Breast epithelium (tissue), 4 donors: ENCODE data around the gene GID8. TPM values are rescaled to one million over a fixed set of nuclear protein-coding genes. Genes with fewer than 3 reads are reported as not detected.

Experiments used
- DNase-seq, 2 donors: peaks; one replicate each; pipeline ENCODE4 v3.0.0-alpha.2; 2019; ENCODE audit warnings: low spot score in 2 of 2
- H3K27ac ChIP-seq, 2 donors: fragments of 200-600 bp; sonication (generic) in 1 of 2; one replicate each; pipeline ENCODE4 v1.5.1; 2016 to 2019; ENCODE audit warnings: mild to moderate bottlenecking in 1 of 2
- H3K27me3 ChIP-seq, 2 donors: fragments of 200-600 bp; sonication (generic) in 1 of 2; one replicate each; pipeline versions ENCODE4 v1.5.1 to v1.6.0; 2017 to 2019; ENCODE audit warnings: control low read depth in 1 of 2, mild to moderate bottlenecking in 1 of 2
- H3K36me3 ChIP-seq: fragments of 200-600 bp; one replicate; pipeline ENCODE4 v1.5.1; 2019
- H3K4me1 ChIP-seq, 2 donors: fragments of 200-600 bp; sonication (generic); one replicate each; pipeline ENCODE4 v1.5.1; 2016 to 2019; ENCODE audit warnings: control low read depth in 1 of 2
- H3K4me3 ChIP-seq, 3 donors: fragments of 200-600 bp; sonication (generic); 1 replicate in 2 of 3; 2 replicates in 1 of 3; pipeline ENCODE4 v1.5.1; 2016 to 2019; ENCODE audit warnings: mild to moderate bottlenecking in 3 of 3, moderate library complexity in 2 of 3
- H3K9me3 ChIP-seq, 2 donors: fragments of 200-600 bp; sonication (generic) in 1 of 2; one replicate each; pipeline ENCODE4 v1.5.1; 2016 to 2019; ENCODE audit warnings: control low read depth in 1 of 2
- CTCF ChIP-seq, 3 donors: fragments of 450-650 bp; IDR thresholded peaks; one replicate each; pipeline ENCODE4 v1.5.1; 2016 to 2017; ENCODE audit warnings: antibody characterized with exemption in 3 of 3, mild to moderate bottlenecking in 3 of 3, moderate library complexity in 3 of 3
- POLR2A ChIP-seq: fragments of 450-650 bp; IDR thresholded peaks from one replicate; pipeline ENCODE4 v1.6.1; 2016; ENCODE audit warnings: antibody characterized with exemption, mild to moderate bottlenecking, moderate library complexity
- POLR2AphosphoS5 ChIP-seq, 3 donors: sonication (generic); formaldehyde crosslinking; IDR thresholded peaks; one replicate each; pipeline ENCODE4 v1.6.1; 2017; ENCODE audit warnings: antibody characterized with exemption in 3 of 3
- intact Hi-C: fragments of 100-400 bp; cut with DNase I; formaldehyde crosslinking; loops from one replicate; pipeline ENCODE4 v1.15.1; 2023; ENCODE audit warnings: low total_unique reads
- total RNA-seq, 3 donors: library from RNA; depleted of rRNA; stranded (reverse); fragments of >200 nt; gene quantifications; one replicate each; pipeline ENCODE4 v1.1.0, GENCODE V29; 2016

GID8 gene
- total RNA-seq, 3 donors from 2014 or later = 30.2 to 36.7 (median 31.8) TPM

GRCh38 chr20:62908971-62909791 is 28.8 kb upstream of the GID8 start:
- Histone ChIP-seq H3K27ac (no peak overlapping the region), H3K9me3 (no peaks in the 10 kb centered on the region), H3K4me3 (no peak overlapping the region), H3K36me3 (peaks cover 33% of the 10 kb centered on the region), H3K4me1 (no peaks in the 10 kb centered on the region), H3K27me3 (no peaks in the 10 kb centered on the region)
- TF ChIP-seq POLR2A (no peak), CTCF (IDR thresholded peaks at IDR 0.05) (no peak), POLR2AphosphoS5 (IDR thresholded peaks at IDR 0.05) (no peak)
- intact Hi-C loops = no loop called here
- DNase-seq = no peak

DNA sequence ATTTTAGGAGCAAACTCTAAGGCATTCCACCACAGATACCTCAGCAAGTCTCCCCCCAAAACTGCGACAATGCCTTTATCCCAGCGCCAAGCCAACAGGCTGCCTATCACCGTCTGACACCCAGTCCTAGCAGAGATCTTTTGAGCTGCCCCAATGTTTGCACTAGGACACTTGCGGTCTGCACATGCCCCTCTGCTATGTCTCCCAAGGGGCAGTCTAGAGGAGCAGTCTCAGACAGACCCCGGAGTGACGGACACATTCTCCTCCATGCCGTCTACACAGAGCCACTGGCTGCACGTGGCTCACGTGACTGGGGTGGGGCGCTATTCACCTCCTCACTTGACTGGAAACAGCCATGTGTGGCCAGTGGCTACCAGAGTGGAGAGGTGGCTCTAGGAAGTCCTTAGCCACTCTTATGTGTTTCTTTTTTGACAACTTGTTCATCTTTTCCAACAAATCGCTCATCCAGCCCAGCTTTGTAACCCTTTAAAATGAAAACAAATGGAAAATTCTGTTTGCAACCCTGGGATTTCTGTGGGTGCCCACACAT is 27.7 kb upstream of the GID8 start:
- intact Hi-C loops = no loop called here
- peaks cover 0 to 4% of the 10 kb centered on the region in 2 donors for H3K4me1 ChIP-seq
- no peaks in the 10 kb centered on the region for H3K9me3 ChIP-seq
- no peak for DNase-seq
- H3K4me3 ChIP-seq = no peak overlapping the region
- TF ChIP-seq POLR2AphosphoS5 (IDR thresholded peaks at IDR 0.05) = no peak
- H3K27me3 ChIP-seq = no peaks in the 10 kb centered on the region
- peaks cover 32% of the 10 kb centered on the region for H3K36me3 ChIP-seq
- H3K27ac ChIP-seq = no peak overlapping the region

GRCh38 chr20:62910777-62911497 is 27.0 kb upstream of the GID8 start:
- DNase-seq = no peak
- no peaks in the 10 kb centered on the region for H3K9me3 ChIP-seq
- H3K27ac ChIP-seq = no peak overlapping the region
- peaks cover 0 to 5% of the 10 kb centered on the region in 2 donors for H3K4me1 ChIP-seq
- no peak overlapping the region for H3K4me3 ChIP-seq
- TF ChIP-seq POLR2AphosphoS5 (IDR thresholded peaks at IDR 0.05) (no peak), POLR2A (no peak), CTCF (IDR thresholded peaks at IDR 0.05) (no peak)
- intact Hi-C loops = no loop called here
- H3K36me3 ChIP-seq = peaks cover 25% of the 10 kb centered on the region
- H3K27me3 ChIP-seq = no peaks in the 10 kb centered on the region

DNA sequence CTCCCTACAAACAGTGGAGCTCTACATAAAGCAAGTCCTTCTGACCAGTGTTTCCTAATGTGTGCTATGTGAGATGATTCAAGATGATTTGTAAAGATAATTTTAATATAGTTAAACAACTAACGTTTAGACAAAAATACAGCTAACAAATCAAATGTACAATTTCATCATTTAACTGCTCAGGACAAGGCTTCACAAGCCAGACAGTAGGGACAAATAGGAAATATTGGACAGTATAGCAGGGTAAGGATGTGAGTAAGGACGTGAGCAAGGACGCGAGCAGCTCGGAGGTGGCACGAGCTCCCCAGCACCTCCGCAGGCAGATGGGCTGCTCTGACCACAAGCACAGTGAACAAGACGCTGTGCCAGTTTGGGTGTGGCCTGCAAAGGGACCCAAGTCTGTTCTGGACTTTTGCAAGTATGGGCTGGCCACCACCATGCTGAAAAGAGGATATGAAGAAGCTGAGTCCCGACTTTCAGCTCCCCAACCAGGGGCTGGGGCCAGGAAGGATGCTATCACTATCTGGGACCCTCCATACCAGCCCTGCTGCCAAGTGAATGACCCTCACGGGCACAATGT is 26.2 kb upstream of the GID8 start:
- no peak for DNase-seq
- H3K36me3 ChIP-seq = peaks cover 19% of the 10 kb centered on the region
- intact Hi-C loops = no loop called here

More for the DNA sequence above, 26.2 kb upstream of the GID8 start:
- peaks cover 0 to 5% of the 10 kb centered on the region in 2 donors for H3K4me1 ChIP-seq
- H3K4me3 ChIP-seq = no peak overlapping the region
- no peaks in the 10 kb centered on the region for H3K9me3 ChIP-seq
- H3K27ac ChIP-seq = no peak overlapping the region
- TF ChIP-seq CTCF (IDR thresholded peaks at IDR 0.05) (no peak), POLR2AphosphoS5 (IDR thresholded peaks at IDR 0.05) (no peak), POLR2A (no peak)
- H3K27me3 ChIP-seq = no peaks in the 10 kb centered on the region
